PC-3 (cell line): ENCODE results near the gene LCE7A. TPM values are rescaled to one million over a fixed set of nuclear protein-coding genes. Genes with fewer than 3 reads are reported as not detected.
A peak's percentile ranks its signal among the peaks of the same experiment; 100 is the strongest.

Experiments
- ATAC-seq: fragments of 200-7000 bp; cut with Tn5 transposase; 2 replicates; pipeline ENCODE4 v1.9.1; 2020; ENCODE audit warnings: mild to moderate bottlenecking, moderate library complexity
- BruUV-seq: library from RNA; stranded (reverse); fragments of 400-500 nt; replicated peaks from 2 replicates; lab custom pipeline; 2021; lab: Mats Ljungman, UMichigan
- CTCF ChIA-PET: fragments of 300-600 bp; sonication (Branson Sonifier 250); formaldehyde crosslinking; loops from one replicate; lab custom pipeline; 2022; ENCODE audit warnings: antibody characterized with exemption; lab: Charles Lee
- POLR2A ChIA-PET: fragments of 300-600 bp; sonication (Branson Sonifier 250); formaldehyde crosslinking; loops from one replicate; lab custom pipeline; 2022; ENCODE audit warnings: antibody characterized with exemption; ENCODE audit not compliant: unreplicated experiment; lab: Charles Lee
- DNase-seq: peaks from one replicate; pipeline ENCODE4 v3.0.0-alpha.2; 2015
- H2AFZ ChIP-seq: fragments of 300-600 bp; sonication (generic); 2 replicates; pipeline ENCODE4 v1.6.0; 2016; ENCODE audit warnings: antibody characterized with exemption, low read length
- H3F3A ChIP-seq: fragments of 300-600 bp; sonication (generic); one replicate; pipeline ENCODE4 v1.6.0; 2017; ENCODE audit warnings: antibody characterized with exemption, low read length, control low read depth, mild to moderate bottlenecking; ENCODE audit not compliant: unreplicated experiment
- H3K27ac ChIP-seq: fragments of 300-600 bp; sonication (generic); 2 replicates; pipeline ENCODE4 v1.5.1; 2016; ENCODE audit warnings: mild to moderate bottlenecking, low read length
- H3K27me3 ChIP-seq: fragments of 300-600 bp; sonication (generic); 2 replicates; pipeline ENCODE4 v1.6.1; 2016; ENCODE audit warnings: low read length, mixed read lengths
- H3K36me3 ChIP-seq: fragments of 300-600 bp; sonication (generic); 2 replicates; pipeline ENCODE4 v1.6.1; 2016; ENCODE audit warnings: low read depth, mixed run types, low read length, mixed read lengths
- H3K4me1 ChIP-seq: fragments of 300-600 bp; sonication (generic); 2 replicates; pipeline ENCODE4 v1.5.1; 2016; ENCODE audit warnings: low read length; ENCODE audit not compliant: insufficient read depth
- H3K4me2 ChIP-seq: fragments of 300-600 bp; sonication (generic); 2 replicates; pipeline ENCODE4 v1.6.0; 2016; ENCODE audit warnings: low read length
- H3K4me3 ChIP-seq: fragments of 300-600 bp; sonication (generic); 2 replicates; pipeline ENCODE4 v1.5.1; 2016; ENCODE audit warnings: mild to moderate bottlenecking, low read length, mixed read lengths
- H3K79me2 ChIP-seq: fragments of 300-600 bp; sonication (generic); 2 replicates; pipeline ENCODE4 v1.6.1; 2017; ENCODE audit warnings: low read length, mixed read lengths
- H3K9ac ChIP-seq: fragments of 300-600 bp; sonication (generic); 2 replicates; pipeline ENCODE4 v1.6.0; 2016; ENCODE audit warnings: mild to moderate bottlenecking, low read length
- H3K9me2 ChIP-seq: fragments of 300-600 bp; sonication (generic); replicated peaks from 2 replicates; pipeline ENCODE4 v1.6.1; 2016; ENCODE audit warnings: mixed run types, low read length, mixed read lengths
- H3K9me3 ChIP-seq: fragments of 300-600 bp; sonication (generic); 2 replicates; pipeline ENCODE4 v1.6.1; 2016; ENCODE audit warnings: low read length, mixed read lengths
- H4K20me1 ChIP-seq: fragments of 300-600 bp; sonication (generic); 2 replicates; pipeline ENCODE4 v1.6.1; 2016; ENCODE audit warnings: low read length, mixed read lengths
- EZH2 ChIP-seq: fragments of 300-600 bp; sonication (generic); IDR thresholded peaks from one replicate; pipeline ENCODE4 v1.6.1; 2017; ENCODE audit warnings: antibody characterized with exemption, mild to moderate bottlenecking, low read length; ENCODE audit not compliant: unreplicated experiment
- EZH2phosphoT487 ChIP-seq: fragments of 300-600 bp; sonication (generic); IDR thresholded peaks from 2 replicates; pipeline ENCODE4 v1.6.1; 2018; ENCODE audit warnings: mild to moderate bottlenecking, antibody characterized with exemption, low read length, borderline replicate concordance
- intact Hi-C: fragments of 100-400 bp; cut with micrococcal nuclease; formaldehyde crosslinking; loops from 2 replicates; pipeline ENCODE4 v1.9.0; 2023
- total RNA-seq: library from RNA; depleted of rRNA; stranded (reverse); fragments of >200 nt; gene quantifications from 2 replicates; pipeline ENCODE4 v1.2.3, GENCODE V29; 2014
- TF ChIP-seq, protein P1 (sequence below): fragments of 300-600 bp; sonication (generic); conservative IDR thresholded peaks from 2 replicates; pipeline ENCODE4 v1.5.1; 2017; ENCODE audit warnings: antibody characterized with exemption, low read depth, mild to moderate bottlenecking, low read length

The LCE7A gene
- total RNA-seq, 1 experiment from 2014 or later, result not detected

DNA sequence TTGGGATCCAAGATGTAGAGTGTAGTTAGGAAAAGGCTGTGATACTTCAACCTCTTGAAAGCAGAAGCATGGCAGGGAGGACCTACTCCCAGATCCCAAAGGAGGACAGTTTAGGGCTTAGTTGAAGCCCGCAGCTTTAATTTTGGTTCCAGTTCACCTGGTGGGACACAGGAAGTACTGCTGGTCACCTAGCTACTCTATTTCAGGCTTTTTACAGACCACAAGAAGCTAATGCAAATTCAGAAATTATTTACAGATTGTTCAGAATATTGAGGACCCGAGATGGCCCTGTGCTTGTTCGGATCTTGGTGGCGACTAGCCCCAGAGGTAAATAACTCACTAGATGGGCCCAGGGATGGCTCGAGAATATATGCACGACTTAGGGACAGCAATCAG lies 11.9 kb downstream of the LCE7A start:
- H3K79me2 ChIP-seq, result no peaks in the 10 kb centered on the region
- H3K27me3 ChIP-seq, result no peaks in the 10 kb centered on the region
- TF ChIP-seq EZH2 (no peak), EZH2phosphoT487 (no peak)
- TF ChIP-seq, protein P1, sequence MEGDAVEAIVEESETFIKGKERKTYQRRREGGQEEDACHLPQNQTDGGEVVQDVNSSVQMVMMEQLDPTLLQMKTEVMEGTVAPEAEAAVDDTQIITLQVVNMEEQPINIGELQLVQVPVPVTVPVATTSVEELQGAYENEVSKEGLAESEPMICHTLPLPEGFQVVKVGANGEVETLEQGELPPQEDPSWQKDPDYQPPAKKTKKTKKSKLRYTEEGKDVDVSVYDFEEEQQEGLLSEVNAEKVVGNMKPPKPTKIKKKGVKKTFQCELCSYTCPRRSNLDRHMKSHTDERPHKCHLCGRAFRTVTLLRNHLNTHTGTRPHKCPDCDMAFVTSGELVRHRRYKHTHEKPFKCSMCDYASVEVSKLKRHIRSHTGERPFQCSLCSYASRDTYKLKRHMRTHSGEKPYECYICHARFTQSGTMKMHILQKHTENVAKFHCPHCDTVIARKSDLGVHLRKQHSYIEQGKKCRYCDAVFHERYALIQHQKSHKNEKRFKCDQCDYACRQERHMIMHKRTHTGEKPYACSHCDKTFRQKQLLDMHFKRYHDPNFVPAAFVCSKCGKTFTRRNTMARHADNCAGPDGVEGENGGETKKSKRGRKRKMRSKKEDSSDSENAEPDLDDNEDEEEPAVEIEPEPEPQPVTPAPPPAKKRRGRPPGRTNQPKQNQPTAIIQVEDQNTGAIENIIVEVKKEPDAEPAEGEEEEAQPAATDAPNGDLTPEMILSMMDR, result no peak
- H3K4me2 ChIP-seq, result no peak overlapping the region
- H3K9ac ChIP-seq, result no peak overlapping the region
- DNase-seq (no peak), ATAC-seq (no peak)
- no peaks in the 10 kb centered on the region for H3K9me2 ChIP-seq
- no peak overlapping the region for H3K4me3 ChIP-seq
- no TSS peak for BruUV-seq
- H3K36me3 ChIP-seq, result no peaks in the 10 kb centered on the region
- no peaks in the 10 kb centered on the region for H3K9me3 ChIP-seq
- POLR2A ChIA-PET, result no interaction called here
- peaks cover 11% of the 10 kb centered on the region for H3K4me1 ChIP-seq
- no peaks in the 10 kb centered on the region for H3F3A ChIP-seq
- H4K20me1 ChIP-seq, result no peaks in the 10 kb centered on the region
- H2AFZ ChIP-seq, result no peak overlapping the region
- CTCF ChIA-PET, result no interaction called here
- no peak overlapping the region for H3K27ac ChIP-seq
- intact Hi-C loops, result loop anchor here (1.0 kb wide), 3 partner anchors 55 to 352 kb away; no protein-coding TSS in a partner anchor

DNA sequence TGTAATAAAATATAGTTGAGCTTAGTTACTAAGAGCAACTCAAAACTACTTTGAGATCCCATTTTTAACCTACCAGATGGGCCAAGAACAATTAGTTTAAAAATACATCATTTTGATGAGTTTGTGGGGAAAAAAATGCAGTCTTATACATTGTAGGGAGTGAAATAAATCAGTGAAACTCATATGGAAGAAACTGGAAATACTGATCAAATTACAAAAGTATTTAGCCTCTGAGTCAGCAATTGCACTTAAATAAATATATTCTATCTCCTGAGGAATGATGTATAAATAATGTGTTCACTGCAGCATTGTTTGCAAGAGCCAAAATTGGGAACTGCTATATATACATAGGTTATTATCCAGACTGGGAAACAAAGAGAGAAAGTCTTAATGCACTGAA lies 13.7 kb downstream of the LCE7A start:
- Histone ChIP-seq H3K9me2 (no peaks in the 10 kb centered on the region), H3K79me2 (no peaks in the 10 kb centered on the region), H4K20me1 (no peaks in the 10 kb centered on the region), H3K4me3 (no peak overlapping the region), H3K36me3 (no peaks in the 10 kb centered on the region), H3K4me2 (peak overlapping the region; percentile 51), H3F3A (no peaks in the 10 kb centered on the region), H2AFZ (no peak overlapping the region), H3K9me3 (no peaks in the 10 kb centered on the region), H3K27me3 (no peaks in the 10 kb centered on the region), H3K9ac (no peak overlapping the region), H3K27ac (no peak overlapping the region), H3K4me1 (peaks cover 11% of the 10 kb centered on the region)
- BruUV-seq, result no TSS peak
- ATAC-seq (peak; percentile 33; the same call in 1 of the 2 replicates), DNase-seq (peak; percentile 65)
- intact Hi-C loops, result no loop called here
- POLR2A ChIA-PET, result no interaction called here
- TF ChIP-seq EZH2phosphoT487 (no peak), EZH2 (no peak)
- TF ChIP-seq, protein P1, result no peak
- CTCF ChIA-PET, result no interaction called here

DNA sequence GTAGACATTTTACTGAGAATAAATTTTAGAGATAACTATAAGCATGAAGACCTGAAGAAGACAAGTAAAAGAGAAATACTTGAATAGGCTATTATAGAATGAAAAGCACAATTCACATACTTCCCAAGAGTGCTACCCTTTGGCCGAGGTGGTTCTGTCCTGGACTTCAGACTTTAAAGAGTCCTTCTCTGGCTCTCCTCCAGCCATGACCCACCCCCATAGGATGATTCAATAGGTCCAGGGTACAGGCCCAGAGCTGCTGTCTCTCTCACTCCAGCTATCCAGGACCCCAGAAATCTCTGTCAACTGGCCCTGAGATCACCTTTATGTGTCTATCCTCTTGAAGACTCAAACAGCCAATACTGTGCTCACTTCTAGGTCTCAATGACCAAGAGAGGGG lies 17.0 kb downstream of the LCE7A start:
- BruUV-seq, result no TSS peak
- Histone ChIP-seq H4K20me1 (no peaks in the 10 kb centered on the region), H3F3A (no peaks in the 10 kb centered on the region), H3K9me2 (no peaks in the 10 kb centered on the region), H3K27ac (no peak overlapping the region), H3K79me2 (no peaks in the 10 kb centered on the region), H3K36me3 (no peaks in the 10 kb centered on the region), H3K4me3 (no peak overlapping the region), H3K9me3 (no peaks in the 10 kb centered on the region), H3K9ac (no peak overlapping the region), H2AFZ (no peak overlapping the region), H3K4me2 (no peak overlapping the region), H3K27me3 (no peaks in the 10 kb centered on the region), H3K4me1 (peaks cover 11% of the 10 kb centered on the region)
- intact Hi-C loops, result no loop called here
- ChIA-PET POLR2A (no interaction called here), CTCF (no interaction called here)
- TF ChIP-seq EZH2 (no peak), EZH2phosphoT487 (no peak)
- TF ChIP-seq, protein P1, result no peak
- ATAC-seq, result no peak
- no peak for DNase-seq
